ENCODE measurements around the gene USP32. TPM values are rescaled to one million over a fixed set of nuclear protein-coding genes. Genes with fewer than 3 reads are reported as not detected.

The USP32 gene
- total RNA-seq, 1 experiment from 2014 or later: 103 TPM

- CTCF ChIA-PET: interaction anchor here (0.6 to 5.1 kb wide), 16 partner anchors 10 to 460 kb away, joined by 3 to 53 read pairs (median 4); partner anchors contain the start of genes CA4 and HEATR6
- ATAC-seq: no peak
These were observed 250.6 kb downstream of the USP32 start for GRCh38 chr17:60141111-60142018.

GRCh38 chr17:60139438-60140285 lies 252.3 kb downstream of the USP32 start:
- ChIA-PET CTCF (interaction anchor here (0.6 to 5.1 kb wide), 8 partner anchors 12 to 251 kb away, joined by 4 to 53 read pairs (median 8); partner anchors contain the start of gene CA4), POLR2A (interaction anchor here (0.6 to 0.8 kb wide), 2 partner anchors 19 to 223 kb away, joined by 3 to 8 read pairs; no protein-coding TSS in a partner anchor)
- H3K36me3 Mint-ChIP-seq: no peaks in the 10 kb centered on the region
- peaks cover 51% of the 10 kb centered on the region for H3K4me1 Mint-ChIP-seq
- peaks cover 5% of the 10 kb centered on the region for H3K9me3 Mint-ChIP-seq
- peak overlapping the region; percentile 64 for H3K4me3 Mint-ChIP-seq
- ATAC-seq (peak; percentile 17), DNase-seq (ENCODE audit: low spot score) (peak; percentile 84)
- H3K27ac Mint-ChIP-seq: no peak overlapping the region
- peaks cover 96% of the 10 kb centered on the region for H3K27me3 Mint-ChIP-seq (ENCODE audit: low read depth)
- TF ChIP-seq, protein P1, sequence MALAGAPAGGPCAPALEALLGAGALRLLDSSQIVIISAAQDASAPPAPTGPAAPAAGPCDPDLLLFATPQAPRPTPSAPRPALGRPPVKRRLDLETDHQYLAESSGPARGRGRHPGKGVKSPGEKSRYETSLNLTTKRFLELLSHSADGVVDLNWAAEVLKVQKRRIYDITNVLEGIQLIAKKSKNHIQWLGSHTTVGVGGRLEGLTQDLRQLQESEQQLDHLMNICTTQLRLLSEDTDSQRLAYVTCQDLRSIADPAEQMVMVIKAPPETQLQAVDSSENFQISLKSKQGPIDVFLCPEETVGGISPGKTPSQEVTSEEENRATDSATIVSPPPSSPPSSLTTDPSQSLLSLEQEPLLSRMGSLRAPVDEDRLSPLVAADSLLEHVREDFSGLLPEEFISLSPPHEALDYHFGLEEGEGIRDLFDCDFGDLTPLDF (CRISPR knock-in tag; IDR thresholded peaks at IDR 0.05): peak; percentile 86
- peak; percentile 99 for TF ChIP-seq FOXP1 (CRISPR knock-in tag; IDR thresholded peaks at IDR 0.05; ENCODE audit: borderline replicate concordance)
- no peak for TF ChIP-seq RORB (CRISPR knock-in tag; IDR thresholded peaks at IDR 0.05)
- TF ChIP-seq, protein P2, sequence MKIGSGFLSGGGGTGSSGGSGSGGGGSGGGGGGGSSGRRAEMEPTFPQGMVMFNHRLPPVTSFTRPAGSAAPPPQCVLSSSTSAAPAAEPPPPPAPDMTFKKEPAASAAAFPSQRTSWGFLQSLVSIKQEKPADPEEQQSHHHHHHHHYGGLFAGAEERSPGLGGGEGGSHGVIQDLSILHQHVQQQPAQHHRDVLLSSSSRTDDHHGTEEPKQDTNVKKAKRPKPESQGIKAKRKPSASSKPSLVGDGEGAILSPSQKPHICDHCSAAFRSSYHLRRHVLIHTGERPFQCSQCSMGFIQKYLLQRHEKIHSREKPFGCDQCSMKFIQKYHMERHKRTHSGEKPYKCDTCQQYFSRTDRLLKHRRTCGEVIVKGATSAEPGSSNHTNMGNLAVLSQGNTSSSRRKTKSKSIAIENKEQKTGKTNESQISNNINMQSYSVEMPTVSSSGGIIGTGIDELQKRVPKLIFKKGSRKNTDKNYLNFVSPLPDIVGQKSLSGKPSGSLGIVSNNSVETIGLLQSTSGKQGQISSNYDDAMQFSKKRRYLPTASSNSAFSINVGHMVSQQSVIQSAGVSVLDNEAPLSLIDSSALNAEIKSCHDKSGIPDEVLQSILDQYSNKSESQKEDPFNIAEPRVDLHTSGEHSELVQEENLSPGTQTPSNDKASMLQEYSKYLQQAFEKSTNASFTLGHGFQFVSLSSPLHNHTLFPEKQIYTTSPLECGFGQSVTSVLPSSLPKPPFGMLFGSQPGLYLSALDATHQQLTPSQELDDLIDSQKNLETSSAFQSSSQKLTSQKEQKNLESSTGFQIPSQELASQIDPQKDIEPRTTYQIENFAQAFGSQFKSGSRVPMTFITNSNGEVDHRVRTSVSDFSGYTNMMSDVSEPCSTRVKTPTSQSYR (CRISPR knock-in tag; IDR thresholded peaks at IDR 0.05): peak; percentile 93
- TF ChIP-seq USF2 (CRISPR knock-in tag; IDR thresholded peaks at IDR 0.05): peak; percentile 39; the same call in 1 of the 2 replicates
- TF ChIP-seq ESRRA (CRISPR knock-in tag; IDR thresholded peaks at IDR 0.05; ENCODE audit: borderline replicate concordance): peak; percentile 93
- TF ChIP-seq USF1 (CRISPR knock-in tag; IDR thresholded peaks at IDR 0.05): peak; percentile 75; the same call in 1 of the 2 replicates
- TF ChIP-seq, protein P3, sequence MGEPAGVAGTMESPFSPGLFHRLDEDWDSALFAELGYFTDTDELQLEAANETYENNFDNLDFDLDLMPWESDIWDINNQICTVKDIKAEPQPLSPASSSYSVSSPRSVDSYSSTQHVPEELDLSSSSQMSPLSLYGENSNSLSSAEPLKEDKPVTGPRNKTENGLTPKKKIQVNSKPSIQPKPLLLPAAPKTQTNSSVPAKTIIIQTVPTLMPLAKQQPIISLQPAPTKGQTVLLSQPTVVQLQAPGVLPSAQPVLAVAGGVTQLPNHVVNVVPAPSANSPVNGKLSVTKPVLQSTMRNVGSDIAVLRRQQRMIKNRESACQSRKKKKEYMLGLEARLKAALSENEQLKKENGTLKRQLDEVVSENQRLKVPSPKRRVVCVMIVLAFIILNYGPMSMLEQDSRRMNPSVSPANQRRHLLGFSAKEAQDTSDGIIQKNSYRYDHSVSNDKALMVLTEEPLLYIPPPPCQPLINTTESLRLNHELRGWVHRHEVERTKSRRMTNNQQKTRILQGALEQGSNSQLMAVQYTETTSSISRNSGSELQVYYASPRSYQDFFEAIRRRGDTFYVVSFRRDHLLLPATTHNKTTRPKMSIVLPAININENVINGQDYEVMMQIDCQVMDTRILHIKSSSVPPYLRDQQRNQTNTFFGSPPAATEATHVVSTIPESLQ (CRISPR knock-in tag; IDR thresholded peaks at IDR 0.05): no peak
- no peak for TF ChIP-seq MXD4 (CRISPR knock-in tag; IDR thresholded peaks at IDR 0.05; ENCODE audit: borderline replicate concordance)
- 0 out of 2 replicates have a peak, but pooled peaks have one; percentile 18 for TF ChIP-seq ZNF317 (CRISPR knock-in tag; IDR thresholded peaks at IDR 0.05; ENCODE audit: borderline replicate concordance, low read depth)
- peak; percentile 93; the same call in 1 of the 2 replicates for TF ChIP-seq ZBTB21 (CRISPR knock-in tag; IDR thresholded peaks at IDR 0.05; ENCODE audit: borderline replicate concordance)
- peak; percentile 84 for TF ChIP-seq TP53 (CRISPR knock-in tag; IDR thresholded peaks at IDR 0.05)
- TF ChIP-seq, protein P4, sequence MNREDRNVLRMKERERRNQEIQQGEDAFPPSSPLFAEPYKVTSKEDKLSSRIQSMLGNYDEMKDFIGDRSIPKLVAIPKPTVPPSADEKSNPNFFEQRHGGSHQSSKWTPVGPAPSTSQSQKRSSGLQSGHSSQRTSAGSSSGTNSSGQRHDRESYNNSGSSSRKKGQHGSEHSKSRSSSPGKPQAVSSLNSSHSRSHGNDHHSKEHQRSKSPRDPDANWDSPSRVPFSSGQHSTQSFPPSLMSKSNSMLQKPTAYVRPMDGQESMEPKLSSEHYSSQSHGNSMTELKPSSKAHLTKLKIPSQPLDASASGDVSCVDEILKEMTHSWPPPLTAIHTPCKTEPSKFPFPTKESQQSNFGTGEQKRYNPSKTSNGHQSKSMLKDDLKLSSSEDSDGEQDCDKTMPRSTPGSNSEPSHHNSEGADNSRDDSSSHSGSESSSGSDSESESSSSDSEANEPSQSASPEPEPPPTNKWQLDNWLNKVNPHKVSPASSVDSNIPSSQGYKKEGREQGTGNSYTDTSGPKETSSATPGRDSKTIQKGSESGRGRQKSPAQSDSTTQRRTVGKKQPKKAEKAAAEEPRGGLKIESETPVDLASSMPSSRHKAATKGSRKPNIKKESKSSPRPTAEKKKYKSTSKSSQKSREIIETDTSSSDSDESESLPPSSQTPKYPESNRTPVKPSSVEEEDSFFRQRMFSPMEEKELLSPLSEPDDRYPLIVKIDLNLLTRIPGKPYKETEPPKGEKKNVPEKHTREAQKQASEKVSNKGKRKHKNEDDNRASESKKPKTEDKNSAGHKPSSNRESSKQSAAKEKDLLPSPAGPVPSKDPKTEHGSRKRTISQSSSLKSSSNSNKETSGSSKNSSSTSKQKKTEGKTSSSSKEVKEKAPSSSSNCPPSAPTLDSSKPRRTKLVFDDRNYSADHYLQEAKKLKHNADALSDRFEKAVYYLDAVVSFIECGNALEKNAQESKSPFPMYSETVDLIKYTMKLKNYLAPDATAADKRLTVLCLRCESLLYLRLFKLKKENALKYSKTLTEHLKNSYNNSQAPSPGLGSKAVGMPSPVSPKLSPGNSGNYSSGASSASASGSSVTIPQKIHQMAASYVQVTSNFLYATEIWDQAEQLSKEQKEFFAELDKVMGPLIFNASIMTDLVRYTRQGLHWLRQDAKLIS (CRISPR knock-in tag; IDR thresholded peaks at IDR 0.05; ENCODE audit: borderline replicate concordance): no peak
- TF ChIP-seq MLX (CRISPR knock-in tag; IDR thresholded peaks at IDR 0.05): no peak

More at GRCh38 chr17:60141111-60142018, 250.6 kb downstream of the USP32 start:
- Mint-ChIP-seq H3K27me3 (ENCODE audit: low read depth) (peaks cover 91% of the 10 kb centered on the region), H3K9me3 (no peaks in the 10 kb centered on the region), H3K36me3 (no peaks in the 10 kb centered on the region), H3K4me1 (peaks cover 57% of the 10 kb centered on the region), H3K27ac (no peak overlapping the region), H3K4me3 (peak overlapping the region; percentile 68)
- no peak for DNase-seq (ENCODE audit: low spot score)
- POLR2A ChIA-PET: interaction anchor here (0.5 to 1.0 kb wide), 3 partner anchors 9 to 1010 kb away, joined by 3 to 5 read pairs (median 3); partner anchors contain the start of gene CA4
- TF ChIP-seq ZNF121 (CRISPR knock-in tag; IDR thresholded peaks at IDR 0.05) (0 out of 2 replicates have a peak, but pooled peaks have one; percentile 32), JUN (CRISPR knock-in tag; IDR thresholded peaks at IDR 0.05) (no peak), ZNF219 (CRISPR knock-in tag; IDR thresholded peaks at IDR 0.05; ENCODE audit: borderline replicate concordance) (no peak), NFE2L1 (CRISPR knock-in tag; IDR thresholded peaks at IDR 0.05) (no peak)

All from WTC11 (cell line).